NCI-H748 treated with DMSO at 0.1 percent for 48 hours (cell line): ENCODE measurements around the gene LEF1.
A peak's percentile ranks its signal among the peaks of the same experiment; 100 is the strongest.

ENCODE experiments used
- DNase-seq: peaks from one replicate; lab custom pipeline; 2025; lab: John Stamatoyannopoulos, UW

The LEF1 gene

DNA sequence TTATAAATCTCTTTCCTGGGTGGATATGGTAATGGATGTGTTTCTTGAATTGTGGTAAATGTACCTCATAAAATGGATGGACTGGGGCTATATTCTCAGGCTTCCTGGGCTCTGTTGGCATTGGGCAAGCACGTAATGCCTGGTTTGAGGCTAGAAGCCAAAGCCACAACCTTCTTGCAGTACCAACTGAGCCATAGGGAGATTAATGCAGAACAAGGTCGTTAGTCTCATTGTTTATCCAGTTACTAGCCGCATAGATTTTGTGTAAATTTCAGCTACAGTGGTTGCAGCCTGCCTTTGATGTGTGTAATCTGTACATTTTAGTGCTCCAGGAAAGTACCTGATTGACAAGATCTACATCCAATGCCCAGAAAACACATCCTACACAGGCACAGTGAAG is 7.2 kb upstream of the LEF1 start:
- DNase-seq = no peak

DNA sequence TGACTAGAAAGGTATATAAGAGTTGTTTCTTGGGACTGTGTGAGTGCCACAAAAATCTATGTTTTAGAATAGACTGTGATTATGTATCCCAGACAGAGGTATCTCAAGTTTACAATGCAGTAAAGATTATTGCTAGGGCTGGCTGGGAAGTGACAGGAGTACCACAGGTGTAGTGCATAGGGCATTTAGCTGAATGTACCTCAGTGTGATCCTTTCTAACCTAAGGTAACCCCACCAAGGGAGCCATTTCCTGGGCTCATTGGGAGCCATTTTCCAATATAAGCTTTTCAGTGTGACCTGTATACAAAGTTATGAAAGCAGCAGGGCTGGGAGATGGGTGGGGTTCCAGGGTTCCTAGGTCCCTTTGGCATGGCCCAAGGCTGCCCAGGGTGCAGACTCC is 6.1 kb upstream of the LEF1 start:
- DNase-seq = no peak

DNA sequence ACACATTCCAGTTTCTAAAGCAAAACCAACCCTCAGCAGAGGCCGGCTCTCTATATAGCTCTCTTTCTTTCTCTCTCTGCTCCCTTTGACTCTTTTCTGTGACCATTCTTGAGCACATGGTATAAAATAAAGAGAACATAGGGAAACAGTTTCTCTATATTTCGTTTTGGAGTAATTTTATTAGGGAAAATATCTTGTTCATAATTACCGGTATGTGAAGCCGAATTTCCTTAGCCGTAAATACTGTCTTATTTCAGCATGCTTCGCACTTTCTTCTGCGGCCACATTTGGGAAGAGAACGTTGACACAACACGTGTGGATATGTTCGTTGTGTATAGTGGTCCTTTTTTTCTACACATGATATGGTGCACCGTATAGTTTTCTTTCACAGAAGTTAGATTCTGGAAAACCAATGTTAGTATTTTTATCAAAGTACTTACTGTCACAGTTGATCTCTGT is 4.9 kb upstream of the LEF1 start:
- no peak for DNase-seq

DNA sequence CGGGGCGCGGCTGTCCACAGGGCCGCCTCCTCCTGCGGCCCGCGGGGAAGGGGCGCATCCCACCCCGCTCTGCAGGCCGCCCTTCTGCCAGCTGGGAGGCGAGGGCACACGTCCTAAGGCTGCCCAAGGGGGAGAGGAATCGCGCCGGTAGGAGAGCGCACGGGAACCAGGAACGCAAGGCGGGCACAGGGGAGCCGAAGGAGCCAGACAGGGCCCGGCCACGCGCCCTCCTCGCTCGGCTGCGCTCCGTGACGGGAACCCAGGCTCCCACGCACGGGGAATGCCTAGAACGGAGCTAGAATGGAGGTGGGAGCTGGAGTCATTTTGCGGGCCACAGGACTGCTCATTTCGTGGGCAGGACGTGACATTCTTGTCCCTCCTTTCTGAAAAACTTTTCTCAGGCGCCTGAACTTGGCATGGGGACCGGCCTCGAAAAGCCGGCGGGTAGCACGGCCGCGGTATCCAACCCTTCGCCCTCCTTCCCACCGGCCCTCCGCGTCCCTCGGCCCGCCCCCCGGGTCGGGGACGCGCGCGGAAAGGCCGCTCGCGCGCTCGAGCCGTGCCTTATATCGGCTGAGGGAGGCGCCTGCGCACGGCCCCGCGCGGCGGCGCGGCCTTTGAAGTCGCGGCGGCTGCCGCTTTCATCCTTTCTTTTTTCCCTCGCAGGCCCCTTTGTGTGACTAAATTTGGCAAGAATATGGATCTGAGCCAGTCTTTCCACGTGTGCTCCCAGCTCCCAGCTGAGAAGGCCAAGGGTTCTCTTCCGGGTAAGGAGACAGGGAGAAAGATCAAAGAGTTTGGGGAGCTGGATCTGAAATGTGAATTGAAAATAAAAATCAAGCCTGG is 4.2 kb upstream of the LEF1 start:
- DNase-seq = no peak

DNA sequence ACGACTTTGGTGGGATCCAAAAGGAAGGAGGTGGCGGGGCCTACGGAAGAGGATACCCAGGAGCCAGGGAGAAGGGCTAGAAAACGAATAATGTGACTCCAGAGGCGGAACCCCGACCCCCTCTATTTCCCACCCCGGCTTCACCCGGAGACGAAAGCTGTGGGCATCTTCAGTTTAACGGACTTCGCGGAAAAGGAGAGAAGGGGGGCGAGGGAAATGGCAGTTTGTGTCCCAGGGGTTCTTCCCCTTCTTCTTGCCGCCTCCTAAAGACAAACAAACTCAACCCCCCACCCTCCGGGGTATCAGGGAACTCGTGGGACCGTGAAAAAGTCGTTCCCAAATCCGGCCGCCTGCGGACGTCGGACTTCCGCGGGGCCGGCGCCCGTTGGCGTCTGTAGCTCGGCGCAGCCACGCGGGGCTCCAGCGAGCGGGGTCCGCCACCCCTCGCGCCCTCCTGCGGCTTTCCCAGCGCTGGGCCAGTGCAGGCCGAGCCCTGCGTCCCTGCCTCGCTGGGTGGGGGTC is 3.6 kb upstream of the LEF1 start:
- DNase-seq = no peak

DNA sequence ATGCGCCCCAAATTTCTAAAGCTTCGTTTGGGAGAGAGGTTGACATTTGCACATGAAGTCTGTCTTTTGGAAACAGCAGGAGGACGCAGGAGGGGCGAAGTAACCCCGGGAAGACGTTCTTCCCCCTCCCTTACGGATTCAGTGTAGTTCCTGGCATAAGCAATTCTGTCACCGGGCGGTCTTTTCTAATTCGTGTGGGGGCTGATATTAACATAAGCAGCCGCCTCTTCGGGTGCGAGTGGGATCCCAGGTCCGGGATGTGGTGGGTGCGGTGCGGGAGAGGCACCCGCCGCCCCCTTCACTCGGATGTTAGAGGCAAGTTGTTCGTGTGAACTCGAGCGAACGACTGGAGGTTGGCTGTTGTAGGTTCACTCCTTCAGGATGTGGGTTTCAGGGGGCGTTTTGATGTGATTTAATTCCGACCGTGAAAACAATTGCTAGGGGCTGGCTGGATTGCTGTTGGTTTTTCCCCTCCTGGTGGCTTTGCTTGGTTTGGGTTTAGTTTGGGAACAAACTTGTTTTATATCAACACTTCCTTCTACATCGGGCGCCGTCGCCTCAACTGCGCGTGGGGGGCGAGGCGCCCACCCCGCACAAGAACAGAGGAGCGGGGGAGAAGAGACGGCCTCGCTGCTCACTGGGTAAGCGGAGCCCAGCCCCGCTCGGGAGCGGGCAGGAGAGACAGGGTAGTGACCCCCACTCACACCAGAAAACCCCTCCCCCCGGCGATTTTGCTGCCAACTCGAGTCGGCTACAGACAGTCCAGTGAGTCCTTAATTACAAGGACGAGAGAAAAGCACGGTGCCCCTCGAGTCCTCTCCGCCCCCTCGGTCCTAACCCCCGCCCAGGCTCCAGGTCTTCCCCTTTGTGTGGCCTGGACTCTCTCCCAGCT is 2.9 kb upstream of the LEF1 start:
- no peak for DNase-seq

DNA sequence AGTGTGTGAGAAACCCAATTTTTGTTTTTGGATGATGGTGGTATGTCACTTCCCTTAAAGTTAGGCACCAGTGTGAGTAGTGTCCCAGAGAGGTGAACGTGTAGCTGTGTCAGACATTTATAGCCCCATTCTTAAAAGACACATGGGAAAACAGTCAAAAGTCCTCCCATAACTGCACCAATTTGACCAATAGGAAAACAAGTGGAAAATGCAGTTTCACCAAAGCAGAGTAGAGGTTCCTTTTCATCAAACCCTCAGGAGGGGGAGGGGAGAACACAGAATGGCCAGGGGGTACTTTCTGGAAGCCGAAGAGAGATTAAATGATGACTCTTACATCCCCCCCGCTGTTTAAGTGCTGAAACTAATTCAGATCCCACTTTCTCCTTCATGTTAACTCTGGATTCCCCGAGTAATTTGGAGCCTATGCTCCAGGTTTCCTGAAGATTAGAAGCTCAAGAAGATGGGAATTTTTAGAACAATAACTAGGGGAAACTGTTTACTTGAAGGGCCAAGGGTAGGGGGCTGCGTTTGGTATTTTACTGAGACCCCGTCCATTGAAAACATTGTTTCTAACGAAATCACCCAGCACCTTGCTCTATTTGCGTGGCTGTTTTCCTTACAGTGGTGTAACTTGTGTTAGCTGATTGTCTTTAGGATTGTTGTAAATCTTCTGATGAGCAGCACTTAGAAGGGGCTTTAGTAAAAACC is 2.1 kb upstream of the LEF1 start:
- DNase-seq = no peak

DNA sequence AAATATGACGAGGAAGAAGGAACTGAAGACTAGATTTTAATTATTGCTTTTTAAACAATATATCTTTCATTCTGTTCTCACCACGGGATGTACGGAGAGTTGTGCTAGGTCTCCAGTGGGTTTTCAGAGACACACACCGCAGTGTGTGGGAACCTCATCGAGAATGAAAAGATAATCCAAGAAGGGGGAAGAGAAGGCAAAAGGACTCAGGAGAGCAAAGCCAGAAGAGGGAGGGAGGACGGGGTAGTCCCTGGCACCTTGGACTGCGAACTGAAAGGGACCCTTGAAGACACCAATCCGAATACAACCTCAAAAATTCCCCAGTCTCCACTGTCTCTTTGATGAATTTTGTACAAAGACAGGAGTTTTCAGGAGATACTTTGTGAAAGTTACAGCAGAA is 932 bp upstream of the LEF1 start:
- no peak for DNase-seq

DNA sequence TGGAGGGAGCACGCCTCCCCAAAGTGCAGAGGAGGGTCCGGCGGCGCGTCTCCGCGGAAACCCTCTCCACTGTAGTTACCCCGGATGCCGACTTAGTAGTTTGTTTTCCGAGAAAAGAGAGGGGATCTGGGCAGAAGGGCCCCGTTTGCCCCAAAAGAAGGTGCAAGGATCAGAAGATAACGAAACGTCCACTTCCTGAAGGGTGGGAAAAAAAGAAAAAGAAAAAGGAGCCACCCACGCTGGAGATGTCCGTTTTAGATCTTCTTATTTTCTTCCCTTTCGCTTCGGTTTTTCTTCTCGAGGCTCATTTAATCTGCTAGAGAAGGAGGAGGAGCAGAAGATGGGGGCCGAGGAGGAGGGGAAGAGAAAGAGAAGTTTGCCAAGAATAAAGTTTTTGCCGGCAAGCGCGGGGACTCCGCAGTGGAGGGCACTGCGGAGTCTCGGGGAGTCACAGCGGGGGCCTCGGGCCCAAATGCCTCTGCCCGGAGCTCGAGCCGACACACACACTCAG is 517 bp downstream of the LEF1 start:
- no peak for DNase-seq

DNA sequence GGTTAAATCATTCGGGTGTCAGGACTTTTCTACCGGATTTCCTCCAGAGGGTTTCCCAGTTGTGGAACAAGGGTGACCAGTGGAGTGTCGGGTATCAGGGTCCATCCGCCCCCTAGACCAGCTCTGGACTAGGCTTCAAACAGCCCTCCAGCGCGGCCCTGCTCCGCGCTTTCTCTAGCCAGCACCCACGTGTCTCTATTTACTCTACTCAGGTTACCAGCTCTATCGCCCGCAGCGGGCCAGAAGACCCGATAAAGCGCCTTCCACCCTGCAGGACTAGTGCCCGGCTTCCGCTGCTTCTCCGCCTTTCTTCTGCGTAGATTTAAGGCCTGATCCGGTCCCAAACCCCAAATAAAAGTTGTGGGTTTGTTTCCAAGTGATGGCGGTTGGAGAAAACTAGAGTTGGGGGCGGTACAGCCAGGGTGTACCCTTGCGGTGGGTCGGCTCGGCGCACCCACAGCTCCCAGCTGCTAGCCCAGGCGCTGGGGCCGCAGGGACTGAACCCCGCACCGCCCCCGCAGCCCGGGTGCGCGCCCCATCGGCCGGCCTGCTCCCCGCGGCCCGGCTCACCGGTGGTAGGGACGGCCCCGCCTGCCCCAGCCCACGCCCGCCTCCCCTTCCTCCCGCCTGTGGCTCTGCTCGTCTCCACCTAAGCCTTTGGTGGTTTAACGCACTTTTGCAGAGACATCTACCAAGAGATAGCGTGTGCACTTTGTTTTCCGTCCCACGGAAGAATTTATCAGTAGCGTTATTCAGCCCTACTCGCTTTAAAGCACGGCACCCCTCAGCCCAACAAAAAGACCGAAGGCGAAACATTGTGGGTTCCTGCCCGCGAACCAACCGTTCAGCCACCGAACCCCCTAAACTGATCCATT is 2.1 kb downstream of the LEF1 start:
- DNase-seq = peak; percentile 46

DNA sequence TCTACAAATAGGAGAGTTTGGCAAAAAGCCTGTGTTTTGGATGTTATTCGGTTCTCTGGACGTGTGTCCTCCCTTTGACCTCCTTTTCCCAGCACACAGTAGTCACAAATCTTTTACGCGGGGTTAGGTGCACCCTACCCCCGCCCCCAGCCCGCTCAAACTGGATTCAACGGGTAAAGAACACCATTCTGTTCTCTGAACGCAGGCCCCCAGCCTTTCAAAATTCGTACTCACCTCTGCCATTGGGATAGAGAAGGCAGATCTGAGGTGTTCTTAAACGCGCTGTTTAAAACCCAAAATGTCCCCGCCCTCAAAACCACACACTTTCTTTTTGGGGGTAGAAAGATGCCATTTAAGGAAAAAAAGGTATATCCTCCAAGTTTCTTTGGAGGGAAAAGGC is 2.7 kb downstream of the LEF1 start:
- DNase-seq = no peak

DNA sequence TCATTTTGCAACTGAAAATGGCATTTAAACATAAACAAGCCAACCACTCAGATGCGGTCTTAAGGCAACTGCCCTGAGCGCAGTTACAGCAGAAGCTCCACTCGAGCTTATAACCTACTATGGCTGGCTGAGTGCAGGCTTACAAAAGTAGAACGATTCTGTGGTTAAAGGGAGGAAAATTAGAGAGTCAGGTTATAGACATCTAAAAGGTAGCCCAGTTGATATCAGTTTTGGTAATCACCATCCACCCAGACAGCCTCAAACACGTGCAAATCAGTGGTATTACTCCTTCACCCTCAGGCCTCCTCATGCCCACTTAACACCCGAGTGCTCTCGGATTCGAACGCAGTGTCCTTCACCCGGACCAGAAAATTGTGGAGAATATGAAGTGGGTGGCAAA is 3.1 kb downstream of the LEF1 start:
- no peak for DNase-seq

DNA sequence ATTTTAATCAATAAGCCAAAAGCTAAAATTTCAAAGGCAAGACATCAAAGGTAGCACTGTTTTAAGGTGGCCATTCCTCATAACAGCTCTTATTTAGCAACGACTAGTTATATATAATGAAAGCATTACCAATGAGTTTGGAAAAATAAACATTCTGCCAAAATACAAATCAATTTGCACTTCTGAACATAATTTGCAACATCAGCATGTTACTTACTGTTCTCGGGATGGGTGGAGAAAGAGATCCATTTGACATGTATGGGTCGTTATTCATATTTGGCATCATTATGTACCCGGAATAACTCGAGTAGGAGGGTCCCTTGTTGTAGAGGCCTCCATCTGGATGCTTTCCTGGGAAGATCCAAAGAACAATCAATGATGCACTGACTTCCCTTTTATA is 5.4 kb downstream of the LEF1 start:
- no peak for DNase-seq

DNA sequence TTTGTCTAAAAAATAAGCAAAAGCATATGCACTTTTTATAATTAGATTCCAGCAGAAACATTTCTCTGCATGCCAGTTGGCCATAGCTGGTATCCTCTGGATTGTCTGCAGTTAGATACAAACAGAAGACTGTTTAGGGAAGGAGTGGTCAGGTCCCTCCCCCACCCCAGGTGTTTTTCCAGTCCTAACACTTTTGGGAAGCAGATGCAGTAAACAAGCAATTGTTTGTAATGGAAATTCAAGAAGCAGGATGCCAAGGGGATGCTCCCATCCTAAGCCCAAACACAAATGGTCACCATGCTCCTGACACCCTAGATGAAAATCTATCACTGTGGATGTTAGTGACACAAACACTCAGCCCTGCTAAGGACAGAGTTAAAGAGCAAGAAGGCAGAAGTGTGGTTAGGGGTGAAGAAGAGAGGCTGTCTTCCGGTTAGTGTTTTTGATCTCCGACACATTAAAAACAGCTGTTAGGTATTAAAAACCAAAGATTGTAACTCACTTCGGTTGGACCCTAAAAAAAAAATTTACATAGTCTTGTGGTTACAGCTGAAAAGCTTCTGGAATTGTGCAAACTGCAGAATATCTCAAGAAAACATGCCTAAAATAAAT is 7.9 kb downstream of the LEF1 start:
- no peak for DNase-seq

DNA sequence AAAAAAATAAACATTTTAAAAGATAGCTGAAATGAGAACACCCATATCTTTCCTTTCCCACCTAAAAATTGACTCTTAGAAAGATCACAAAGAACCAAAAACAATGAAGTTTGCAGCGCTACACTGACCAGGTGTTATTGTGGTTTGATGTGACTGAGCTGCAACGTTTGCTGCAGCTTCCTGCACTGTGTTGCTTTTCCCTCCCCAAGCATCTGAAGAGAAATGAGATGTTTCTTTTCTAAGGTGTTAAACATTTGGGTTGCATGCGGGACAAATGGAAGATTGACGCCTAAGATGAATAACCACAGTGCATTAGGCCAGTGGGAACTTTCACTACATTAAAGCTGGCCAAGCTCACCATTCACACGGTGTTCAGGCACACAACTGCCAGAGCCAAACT is 8.9 kb downstream of the LEF1 start:
- DNase-seq = no peak

DNA sequence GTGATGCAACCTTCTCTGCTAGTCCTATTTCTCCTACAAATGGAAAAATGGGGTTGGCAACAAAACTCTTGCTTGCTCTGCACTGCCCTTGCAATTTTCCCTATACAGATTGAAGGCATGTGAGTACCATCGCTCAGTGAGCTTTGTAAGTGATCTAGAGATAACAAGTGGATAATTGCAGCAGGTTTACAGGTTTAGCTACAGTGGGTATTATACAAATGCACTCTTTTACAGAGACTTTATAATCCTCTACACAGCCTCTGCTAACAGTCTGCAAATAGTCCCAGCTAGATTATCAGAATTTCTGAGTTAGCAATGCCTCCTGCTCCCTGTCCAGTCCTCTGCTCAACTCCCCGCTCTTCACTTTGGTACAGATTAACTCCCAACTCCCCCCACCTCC is 11.1 kb downstream of the LEF1 start:
- no peak for DNase-seq

DNA sequence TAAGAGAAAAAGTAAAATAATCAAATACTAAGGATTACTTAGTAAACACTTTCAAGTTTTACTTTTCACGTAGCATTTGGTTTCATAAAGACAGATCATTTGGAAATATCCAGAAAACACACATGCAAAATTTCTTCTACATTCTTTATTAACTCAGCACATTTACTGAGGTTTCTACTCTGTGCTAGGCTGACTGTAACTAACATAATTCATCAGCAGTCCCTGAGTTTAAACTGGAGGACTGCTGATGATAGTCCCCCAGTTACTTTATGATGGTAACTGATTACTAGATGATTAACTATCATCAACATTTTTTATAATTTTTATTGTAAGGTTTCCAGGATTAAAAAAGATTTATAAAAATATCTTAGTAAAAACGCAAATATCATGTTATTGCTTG is 12.3 kb downstream of the LEF1 start:
- no peak for DNase-seq

DNA sequence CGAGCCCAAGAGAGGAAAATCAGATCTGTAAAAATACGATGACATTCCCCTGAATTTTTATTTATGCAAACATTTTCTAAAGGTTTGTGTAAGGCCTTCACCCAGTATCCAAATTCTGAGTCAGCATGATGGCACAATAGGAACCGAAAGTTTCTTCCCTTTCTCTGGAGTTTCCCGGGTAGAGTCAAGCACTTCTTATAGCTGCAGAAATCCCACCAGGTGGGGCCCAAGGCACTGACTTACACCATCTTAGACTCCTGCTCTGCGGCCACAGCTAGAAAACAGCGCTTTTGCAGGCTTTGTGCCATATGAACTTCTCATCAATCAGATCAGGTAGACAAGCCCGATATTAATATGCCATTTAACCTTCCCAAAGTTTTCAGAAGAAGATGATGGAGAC is 13.4 kb downstream of the LEF1 start:
- no peak for DNase-seq

DNA sequence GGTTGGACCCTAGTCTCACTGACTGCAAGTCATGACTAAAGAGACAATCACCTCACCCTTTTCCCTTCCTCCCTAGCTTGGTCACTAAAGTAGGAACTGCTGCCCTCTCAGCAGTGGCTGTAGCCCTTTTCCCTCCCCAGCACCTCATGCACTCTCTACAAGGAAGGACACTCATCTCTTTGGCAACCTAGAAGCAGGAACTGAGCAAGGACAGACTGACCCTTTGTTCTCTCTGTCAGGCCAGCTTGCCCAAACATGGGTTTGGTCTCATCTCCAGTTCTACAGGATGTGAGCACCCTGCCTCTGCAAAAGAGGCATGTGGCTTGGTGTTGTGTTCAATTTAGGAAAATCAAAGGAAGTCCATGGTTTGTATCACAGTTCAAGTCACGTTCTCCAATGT is 15.8 kb downstream of the LEF1 start:
- DNase-seq = no peak

DNA sequence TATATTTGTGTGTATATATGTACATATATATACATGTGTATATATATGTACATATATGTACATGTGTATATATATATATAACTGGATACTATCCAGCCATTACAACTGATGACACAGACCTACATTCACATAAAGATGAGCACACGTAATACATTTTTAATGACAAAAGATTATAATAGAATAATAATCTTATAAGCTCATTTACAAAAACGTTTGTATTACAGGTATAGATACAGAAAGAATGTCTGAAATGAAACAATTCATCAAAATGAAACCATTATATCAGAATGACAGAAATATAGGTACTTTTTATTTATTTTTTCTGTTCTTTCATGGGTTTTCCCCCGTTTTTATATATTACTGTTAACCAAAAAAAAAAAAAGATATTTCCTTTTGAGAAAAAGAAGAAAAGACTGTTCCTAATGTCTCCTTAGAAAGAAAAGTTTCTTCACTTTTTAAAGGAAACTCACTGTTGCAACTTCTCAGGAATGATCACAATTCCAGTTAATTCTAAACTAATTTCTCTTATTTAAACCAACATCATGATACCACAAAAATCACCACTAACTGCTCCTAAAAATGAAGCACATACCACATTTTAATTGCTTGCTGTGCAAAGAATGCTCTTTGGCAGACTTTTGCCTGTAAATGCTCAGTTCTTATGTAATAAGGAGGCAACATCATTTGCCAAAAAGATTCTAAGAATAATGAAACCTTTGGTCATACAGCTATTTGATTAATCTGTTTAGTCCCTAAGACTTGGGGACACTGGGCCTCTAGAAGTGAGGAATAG is 18.9 kb downstream of the LEF1 start:
- DNase-seq = no peak
